ENCODE measurements around the gene MAP3K13.

GRCh38 chr3:185382154-185382553 is 19.2 kb downstream of the MAP3K13 start:
- TF ChIP-seq CTCF (optimal IDR thresholded peaks at IDR 0.05 in 1 of 3, IDR thresholded peaks at IDR 0.05 in 1 of 3, conservative IDR thresholded peaks at IDR 0.05 in 1 of 3; ENCODE audit: extremely low read depth in 1 of 3, insufficient read depth in 2 of 3, low read length in 3 of 3) (no peak), EZH2 (IDR thresholded peaks at IDR 0.05; ENCODE audit: low read length) (no peak)
